ENCODE results near the gene HOXD9.
A peak's percentile ranks its signal among the peaks of the same experiment; 100 is the strongest.

The HOXD9 gene

GRCh38 chr2:176085861-176086771 is 36.4 kb upstream of the HOXD9 start:
- DNase-seq (ENCODE audit: low read depth): no peak

- DNase-seq (ENCODE audit: low read depth): no peak
Observed at GRCh38 chr2:176087330-176088047, 35.0 kb upstream of the HOXD9 start.

- DNase-seq (ENCODE audit: low read depth): no peak
Observed at GRCh38 chr2:176088048-176088936, 34.2 kb upstream of the HOXD9 start.

GRCh38 chr2:176088937-176089842 is 33.3 kb upstream of the HOXD9 start:
- DNase-seq (ENCODE audit: low read depth): no peak

GRCh38 chr2:176089843-176090395 is 32.6 kb upstream of the HOXD9 start:
- DNase-seq (ENCODE audit: low read depth): no peak

GRCh38 chr2:176090862-176091261 is 31.7 kb upstream of the HOXD9 start:
- DNase-seq (ENCODE audit: low read depth): no peak

- DNase-seq (ENCODE audit: low read depth): no peak
Observed at GRCh38 chr2:176091329-176092258, 30.9 kb upstream of the HOXD9 start.

GRCh38 chr2:176092270-176093144 is 30.0 kb upstream of the HOXD9 start, which contains the start of gene HOXD13:
TSS of gene HOXD13 (plus strand) at chr2:176092721. CDS start at chr2:176092891, 170 bp downstream.
- DNase-seq (ENCODE audit: low read depth): no peak

- DNase-seq (ENCODE audit: low read depth): no peak
Observed at GRCh38 chr2:176093145-176093897, 29.2 kb upstream of the HOXD9 start.

GRCh38 chr2:176093898-176094249 is 28.6 kb upstream of the HOXD9 start:
- DNase-seq (ENCODE audit: low read depth): no peak

- no peak for DNase-seq (ENCODE audit: low read depth)
Observed at GRCh38 chr2:176094349-176094748, 28.2 kb upstream of the HOXD9 start.

- DNase-seq (ENCODE audit: low read depth): no peak
Observed at GRCh38 chr2:176095421-176095820, 27.1 kb upstream of the HOXD9 start.

- no peak for DNase-seq (ENCODE audit: low read depth)
Observed at GRCh38 chr2:176096243-176096985, 26.1 kb upstream of the HOXD9 start.

GRCh38 chr2:176096986-176097819 is 25.3 kb upstream of the HOXD9 start:
- peak; percentile 19 for DNase-seq (ENCODE audit: low read depth)

GRCh38 chr2:176097820-176098365 is 24.6 kb upstream of the HOXD9 start:
- DNase-seq (ENCODE audit: low read depth): no peak

Measured in activated T-helper 9 cell treated with anti-CD3 and anti-CD28 coated beads, Interleukin-2, amount 50 U/mL, for 16 hours (primary cell).